Measurements from ENCODE around the gene GANAB.

DNA sequence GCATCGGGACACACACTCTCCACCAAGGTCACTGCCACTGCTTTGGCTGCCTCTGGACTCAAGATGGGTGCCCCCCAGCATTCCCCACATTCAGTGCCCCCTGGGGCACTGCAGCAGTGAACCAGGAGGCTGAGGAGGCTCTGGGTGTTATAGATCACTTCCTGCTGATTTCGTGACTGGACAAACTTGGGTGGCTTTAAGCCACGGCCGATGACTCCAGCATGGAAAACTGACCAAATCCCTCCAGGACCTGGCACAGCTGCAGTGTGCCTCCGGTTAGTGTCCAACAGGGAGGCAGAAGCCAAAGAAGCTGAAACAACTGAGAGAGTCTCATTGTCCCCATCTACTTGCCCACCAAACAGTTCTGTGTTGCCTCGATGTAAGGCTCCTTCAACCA is 1.2 kb upstream of the GANAB start:
- TF ChIP-seq FOXK2 (IDR thresholded peaks at IDR 0.05) (no peak), ZNF384 (IDR thresholded peaks at IDR 0.05) (no peak), SP1 (IDR thresholded peaks at IDR 0.05) (no peak), LEF1 (IDR thresholded peaks at IDR 0.05; ENCODE audit: borderline replicate concordance) (no peak), FOXM1 (IDR thresholded peaks at IDR 0.05; ENCODE audit: borderline replicate concordance) (no peak), FOXA1 (IDR thresholded peaks at IDR 0.05) (no peak), CTBP1 (IDR thresholded peaks at IDR 0.05; ENCODE audit: borderline replicate concordance) (no peak), BHLHE40 (IDR thresholded peaks at IDR 0.05; ENCODE audit: borderline replicate concordance) (no peak), ARNT (IDR thresholded peaks at IDR 0.05) (no peak)
- TF ChIP-seq, protein P1, sequence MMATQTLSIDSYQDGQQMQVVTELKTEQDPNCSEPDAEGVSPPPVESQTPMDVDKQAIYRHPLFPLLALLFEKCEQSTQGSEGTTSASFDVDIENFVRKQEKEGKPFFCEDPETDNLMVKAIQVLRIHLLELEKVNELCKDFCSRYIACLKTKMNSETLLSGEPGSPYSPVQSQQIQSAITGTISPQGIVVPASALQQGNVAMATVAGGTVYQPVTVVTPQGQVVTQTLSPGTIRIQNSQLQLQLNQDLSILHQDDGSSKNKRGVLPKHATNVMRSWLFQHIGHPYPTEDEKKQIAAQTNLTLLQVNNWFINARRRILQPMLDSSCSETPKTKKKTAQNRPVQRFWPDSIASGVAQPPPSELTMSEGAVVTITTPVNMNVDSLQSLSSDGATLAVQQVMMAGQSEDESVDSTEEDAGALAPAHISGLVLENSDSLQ (IDR thresholded peaks at IDR 0.05): no peak

Measured in HEK293T (cell line).